OCI-LY7 (cell line): ENCODE measurements around the gene SSPN. TPM values are rescaled to one million over a fixed set of nuclear protein-coding genes. Genes with fewer than 3 reads are reported as not detected.

Source experiments
- BruUV-seq: library from RNA; stranded (reverse); fragments of 400-500 nt; replicated peaks from 2 replicates; lab custom pipeline; 2021; lab: Mats Ljungman, UMichigan
- CTCF ChIA-PET: fragments of 300-600 bp; sonication (Branson Sonifier 250); formaldehyde crosslinking; loops from one replicate; lab custom pipeline; 2022; ENCODE audit warnings: antibody characterized with exemption; ENCODE audit not compliant: unreplicated experiment; lab: Charles Lee
- POLR2A ChIA-PET: fragments of 300-600 bp; sonication (Branson Sonifier 250); formaldehyde crosslinking; loops from one replicate; lab custom pipeline; 2022; ENCODE audit warnings: antibody characterized with exemption; lab: Charles Lee
- DNase-seq: peaks from one replicate; pipeline ENCODE4 v3.0.0-alpha.2; 2015; ENCODE audit warnings: low spot score
- H2AFZ ChIP-seq: fragments of 200-600 bp; sonication (generic), shearing (Covaris generic); 2 replicates; pipeline ENCODE4 v1.6.1; 2014; ENCODE audit warnings: mild to moderate bottlenecking, antibody characterized with exemption, low read length, moderate library complexity
- H3K27ac ChIP-seq: fragments of 200-600 bp; sonication (generic); 2 replicates; pipeline ENCODE4 v1.5.1; 2014; ENCODE audit warnings: mixed run types, low read depth, mild to moderate bottlenecking, moderate library complexity, low read length, inconsistent platforms; ENCODE audit not compliant: poor library complexity, severe bottlenecking
- H3K36me3 ChIP-seq: fragments of 200-600 bp; sonication (generic); 2 replicates; pipeline ENCODE4 v1.6.1; 2014; ENCODE audit warnings: mild to moderate bottlenecking, antibody characterized with exemption, low read length, moderate library complexity, mixed read lengths; ENCODE audit not compliant: insufficient read depth
- H3K4me1 ChIP-seq: fragments of 200-600 bp; sonication (generic); 2 replicates; pipeline ENCODE4 v1.5.1; 2014; ENCODE audit warnings: mild to moderate bottlenecking, low read length; ENCODE audit not compliant: insufficient read depth, poor library complexity, severe bottlenecking
- H3K4me2 ChIP-seq: fragments of 200-600 bp; sonication (generic); 2 replicates; pipeline ENCODE4 v1.6.1; 2014; ENCODE audit warnings: mild to moderate bottlenecking, low read length
- H3K4me3 ChIP-seq: fragments of 200-600 bp; sonication (generic); 2 replicates; pipeline ENCODE4 v1.5.1; 2014; ENCODE audit warnings: mild to moderate bottlenecking, low read depth, low read length; ENCODE audit not compliant: poor library complexity, severe bottlenecking
- H3K79me2 ChIP-seq: fragments of 200-600 bp; sonication (generic); 2 replicates; pipeline ENCODE4 v1.6.1; 2016; ENCODE audit warnings: low read depth, mild to moderate bottlenecking, low read length, moderate library complexity, mixed read lengths; ENCODE audit not compliant: insufficient read depth
- H3K9me2 ChIP-seq: fragments of 200-600 bp; sonication (generic); 2 replicates; pipeline ENCODE4 v1.6.1; 2016; ENCODE audit warnings: mild to moderate bottlenecking, low read length, mixed read lengths; ENCODE audit not compliant: insufficient read depth
- H3K9me3 ChIP-seq: fragments of 200-600 bp; sonication (generic); 2 replicates; pipeline ENCODE4 v1.6.1; 2014; ENCODE audit warnings: mild to moderate bottlenecking, mixed run types, low read length, mixed read lengths
- H4K20me1 ChIP-seq: fragments of 200-600 bp; sonication (generic); 2 replicates; pipeline ENCODE4 v1.6.1; 2014; ENCODE audit warnings: mild to moderate bottlenecking, antibody characterized with exemption, low read length, moderate library complexity, mixed read lengths; ENCODE audit not compliant: insufficient read depth
- CTCF ChIP-seq: fragments of 200-600 bp; sonication (generic); conservative IDR thresholded peaks from 2 replicates; pipeline ENCODE4 v1.5.1; 2014; ENCODE audit warnings: mild to moderate bottlenecking, antibody characterized with exemption, low read length, moderate library complexity, mixed read lengths
- EZH2phosphoT487 ChIP-seq: fragments of 200-600 bp; sonication (generic); IDR thresholded peaks from 2 replicates; pipeline ENCODE4 v1.6.1; 2018; ENCODE audit warnings: low read depth, borderline replicate concordance, mild to moderate bottlenecking, mixed run types, antibody characterized with exemption, low read length, moderate library complexity, mixed read lengths
- intact Hi-C: fragments of 100-400 bp; cut with micrococcal nuclease; formaldehyde crosslinking; loops from one replicate; pipeline ENCODE4 v1.10.0; 2022; ENCODE audit not compliant: unreplicated experiment
- total RNA-seq, 2 experiments: library from RNA; depleted of rRNA in 1 of 2; stranded (reverse); fragments of >200 nt in 1 of 2; shearing (Covaris generic) in 1 of 2; gene quantifications; 2 replicates each; pipeline ENCODE4 v1.2.3, GENCODE V29; 2014 to 2022

SSPN gene
- total RNA-seq, 2 experiments from 2014 or later: not detected

- no peak for DNase-seq
- Histone ChIP-seq H3K4me3 (no peak overlapping the region), H3K27ac (no peak overlapping the region), H3K9me3 (no peaks in the 10 kb centered on the region), H2AFZ (no peak overlapping the region), H3K79me2 (no peaks in the 10 kb centered on the region), H3K4me2 (no peak overlapping the region), H3K4me1 (no peaks in the 10 kb centered on the region), H3K36me3 (no peaks in the 10 kb centered on the region), H3K9me2 (no peaks in the 10 kb centered on the region), H4K20me1 (no peaks in the 10 kb centered on the region)
- CTCF ChIA-PET: no interaction called here
- no peak for TF ChIP-seq EZH2phosphoT487
- no peak for TF ChIP-seq CTCF
- POLR2A ChIA-PET: interaction anchor here (0.8 kb wide), 1 partner anchor 29 kb away, joined by 3 read pairs; no protein-coding TSS in a partner anchor
- intact Hi-C loops: no loop called here
- BruUV-seq: no TSS peak
Observed at GRCh38 chr12:26268841-26269561, 73.6 kb downstream of the SSPN start.

- Histone ChIP-seq H3K79me2 (no peaks in the 10 kb centered on the region), H4K20me1 (no peaks in the 10 kb centered on the region), H2AFZ (no peak overlapping the region), H3K4me1 (no peaks in the 10 kb centered on the region), H3K4me2 (no peak overlapping the region), H3K9me2 (no peaks in the 10 kb centered on the region), H3K4me3 (no peak overlapping the region), H3K9me3 (no peaks in the 10 kb centered on the region), H3K27ac (no peak overlapping the region), H3K36me3 (no peaks in the 10 kb centered on the region)
- ChIA-PET CTCF (no interaction called here), POLR2A (interaction anchor here (0.8 to 1.4 kb wide), 2 partner anchors 12 to 30 kb away, joined by 3 to 4 read pairs; no protein-coding TSS in a partner anchor)
- no peak for DNase-seq
- BruUV-seq: no TSS peak
- intact Hi-C loops: no loop called here
- TF ChIP-seq EZH2phosphoT487 (no peak), CTCF (no peak)
Observed at GRCh38 chr12:26269562-26270284, 74.3 kb downstream of the SSPN start.
